ENCODE results near the gene RECK. TPM values are rescaled to one million over a fixed set of nuclear protein-coding genes. Genes with fewer than 3 reads are reported as not detected.

The RECK gene
- total and polyA plus RNA-seq, 5 experiments from 2014 or later: 9.8 to 14.8 (median 13.2) TPM

DNA sequence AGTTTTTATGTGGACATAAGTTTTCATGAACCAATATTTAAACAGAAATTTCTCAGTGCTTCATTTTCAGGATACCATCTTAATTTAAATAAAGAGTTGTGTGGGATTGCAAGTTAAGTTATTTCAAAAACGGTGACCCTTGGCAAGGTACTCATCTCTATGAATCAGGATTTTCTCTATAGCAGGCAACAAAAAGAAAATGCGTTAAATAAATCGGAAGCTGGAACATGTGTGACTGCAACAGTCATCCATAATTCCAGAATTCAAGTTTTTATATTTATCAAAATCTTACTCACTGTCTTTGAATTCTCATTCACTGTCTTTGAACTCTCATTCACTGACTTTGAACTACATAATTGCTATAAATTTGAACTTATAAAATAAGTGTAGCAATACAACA, 5.8 kb upstream of the RECK start:
- ATAC-seq (no peak), DNase-seq (no peak)
- no peak overlapping the region for H3K4me3 Mint-ChIP-seq
- H3K27ac Mint-ChIP-seq: no peak overlapping the region
- POLR2A ChIA-PET: no interaction called here
- no peaks in the 10 kb centered on the region for H3K36me3 Mint-ChIP-seq
- no peaks in the 10 kb centered on the region for H3K9me3 Mint-ChIP-seq
- H3K4me1 Mint-ChIP-seq: peaks cover 0 to 4% (median under 1%) of the 10 kb centered on the region in 4 donors
- H3K27me3 Mint-ChIP-seq: peaks cover 0 to 8% (median 0%) of the 10 kb centered on the region in 5 donors

DNA sequence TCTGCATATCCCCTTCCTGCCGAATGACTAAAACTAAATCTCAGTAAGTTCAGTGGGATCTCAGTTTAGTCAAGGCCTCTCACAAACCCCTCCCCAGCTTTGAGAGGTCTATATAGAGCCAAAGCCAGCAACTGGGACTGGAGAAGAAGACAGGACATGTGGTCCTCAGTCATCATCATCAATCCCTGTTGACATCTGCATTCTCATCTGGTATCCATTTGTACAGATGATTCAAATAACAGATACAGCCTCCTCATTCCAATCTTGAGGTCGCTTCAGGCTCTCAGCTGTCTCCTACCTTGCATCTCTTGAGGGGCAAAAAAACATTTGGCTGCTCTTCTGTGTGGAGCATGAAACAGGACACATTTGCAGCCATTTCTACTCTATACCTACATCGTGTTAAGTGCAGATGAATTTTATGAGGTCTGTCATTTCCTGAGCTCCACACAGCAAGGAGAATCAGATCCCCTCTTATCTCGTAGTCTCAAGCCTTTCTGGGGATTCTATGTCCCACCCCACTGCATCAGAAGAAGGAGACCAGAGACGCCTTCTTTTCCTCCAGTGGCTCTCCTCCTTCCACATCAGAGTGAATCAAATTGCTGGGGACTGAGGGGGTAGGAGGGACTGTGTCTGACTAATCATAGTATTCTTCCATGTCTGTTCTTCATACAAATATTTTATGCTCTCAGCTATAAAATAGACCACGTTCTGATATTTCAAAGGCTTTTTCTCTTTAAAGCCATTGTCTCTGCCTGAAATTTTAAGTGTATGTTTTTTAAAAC, 4.7 kb upstream of the RECK start:
- H3K27ac Mint-ChIP-seq: no peak overlapping the region
- POLR2A ChIA-PET: no interaction called here

DNA sequence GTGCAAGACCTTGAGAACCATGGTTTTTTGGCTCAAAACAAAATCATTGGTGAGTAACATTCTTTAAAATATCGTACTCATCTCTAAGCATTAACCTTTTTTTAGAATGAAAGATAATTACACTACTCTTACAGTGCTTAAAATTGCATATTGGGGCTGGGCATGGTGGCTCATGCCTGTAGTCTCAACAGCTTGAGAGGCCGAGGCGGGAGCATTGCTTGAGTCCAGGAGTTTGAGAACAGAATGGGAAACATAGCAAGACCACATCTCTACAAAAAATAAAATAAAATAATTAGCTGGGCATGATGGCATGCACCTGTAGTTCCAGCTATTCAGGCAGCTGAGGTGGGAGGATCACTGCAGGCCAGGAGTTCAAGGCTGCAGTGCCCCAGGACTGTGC, 2.9 kb upstream of the RECK start:
- H3K36me3 Mint-ChIP-seq: no peaks in the 10 kb centered on the region
- peaks cover 7 to 24% (median 17%) of the 10 kb centered on the region in 4 donors for H3K4me1 Mint-ChIP-seq
- DNase-seq: no peak
- POLR2A ChIA-PET: no interaction called here
- no peak for ATAC-seq
- H3K27ac Mint-ChIP-seq: no peak overlapping the region
- no peak overlapping the region for H3K4me3 Mint-ChIP-seq
- H3K9me3 Mint-ChIP-seq: no peaks in the 10 kb centered on the region
- H3K27me3 Mint-ChIP-seq: peaks cover 0 to 8% (median 0%) of the 10 kb centered on the region in 5 donors

More for the DNA sequence above, 4.7 kb upstream of the RECK start:
- peaks cover 0 to 8% (median 0%) of the 10 kb centered on the region in 5 donors for H3K27me3 Mint-ChIP-seq
- H3K4me1 Mint-ChIP-seq: peaks cover 0 to 8% (median 4%) of the 10 kb centered on the region in 4 donors
- H3K9me3 Mint-ChIP-seq: no peaks in the 10 kb centered on the region
- H3K4me3 Mint-ChIP-seq: no peak overlapping the region
- no peak for ATAC-seq
- DNase-seq: no peak
- H3K36me3 Mint-ChIP-seq: no peaks in the 10 kb centered on the region

DNA sequence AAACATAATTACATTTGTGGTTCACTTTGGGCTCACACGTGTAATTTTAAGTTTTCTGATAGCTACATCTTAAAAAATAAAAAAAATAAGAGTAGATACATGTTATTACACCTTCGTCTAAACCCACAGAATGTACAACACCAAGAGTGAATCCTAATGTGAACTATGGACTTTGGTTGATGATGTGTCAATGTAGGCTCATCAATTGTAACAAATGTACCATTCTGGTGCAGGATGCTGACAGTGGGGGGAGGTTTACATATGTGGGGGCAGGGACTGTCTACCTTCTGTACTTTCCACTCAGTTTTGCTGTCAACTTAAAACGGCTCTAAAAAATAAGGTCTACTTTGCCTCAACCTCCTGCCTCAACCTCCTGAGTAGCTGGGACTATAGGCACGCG, 2.5 kb upstream of the RECK start:
- H3K4me1 Mint-ChIP-seq: peaks cover 7 to 29% (median 21%) of the 10 kb centered on the region in 4 donors
- ATAC-seq (no peak), DNase-seq (no peak)
- peaks cover 0 to 8% (median 0%) of the 10 kb centered on the region in 5 donors for H3K27me3 Mint-ChIP-seq
- H3K9me3 Mint-ChIP-seq: no peaks in the 10 kb centered on the region
- POLR2A ChIA-PET: no interaction called here
- H3K36me3 Mint-ChIP-seq: no peaks in the 10 kb centered on the region
- H3K4me3 Mint-ChIP-seq: no peak overlapping the region
- H3K27ac Mint-ChIP-seq: no peak overlapping the region

DNA sequence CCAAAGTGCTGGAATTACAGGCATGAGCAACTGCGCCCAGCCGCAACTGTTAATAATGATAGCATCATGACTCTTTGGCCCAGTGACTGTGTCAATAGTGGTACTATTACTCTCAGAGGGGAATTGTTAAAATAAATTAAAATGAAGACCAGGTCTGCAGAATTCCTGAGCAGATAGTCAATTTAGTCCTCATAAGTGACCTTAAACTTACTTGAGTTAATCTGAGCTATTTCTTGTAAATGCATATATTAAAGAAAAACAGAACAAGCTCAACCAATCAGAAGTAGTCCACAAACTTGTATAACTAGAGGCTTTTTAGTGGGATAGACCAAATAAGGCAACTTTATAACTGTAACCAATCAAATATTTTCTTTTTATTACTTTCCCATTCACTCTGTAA, 1.7 kb upstream of the RECK start:
- Mint-ChIP-seq H3K27me3 (peaks cover 0 to 8% (median 0%) of the 10 kb centered on the region in 5 donors), H3K27ac (no peak overlapping the region), H3K4me1 (peaks cover 12 to 33% (median 29%) of the 10 kb centered on the region in 4 donors), H3K4me3 (peak overlapping the region in 2 of 10 donors; percentile 6 to 13), H3K36me3 (no peaks in the 10 kb centered on the region), H3K9me3 (no peaks in the 10 kb centered on the region)
- POLR2A ChIA-PET: no interaction called here
- no peak for DNase-seq
- ATAC-seq: no peak

DNA sequence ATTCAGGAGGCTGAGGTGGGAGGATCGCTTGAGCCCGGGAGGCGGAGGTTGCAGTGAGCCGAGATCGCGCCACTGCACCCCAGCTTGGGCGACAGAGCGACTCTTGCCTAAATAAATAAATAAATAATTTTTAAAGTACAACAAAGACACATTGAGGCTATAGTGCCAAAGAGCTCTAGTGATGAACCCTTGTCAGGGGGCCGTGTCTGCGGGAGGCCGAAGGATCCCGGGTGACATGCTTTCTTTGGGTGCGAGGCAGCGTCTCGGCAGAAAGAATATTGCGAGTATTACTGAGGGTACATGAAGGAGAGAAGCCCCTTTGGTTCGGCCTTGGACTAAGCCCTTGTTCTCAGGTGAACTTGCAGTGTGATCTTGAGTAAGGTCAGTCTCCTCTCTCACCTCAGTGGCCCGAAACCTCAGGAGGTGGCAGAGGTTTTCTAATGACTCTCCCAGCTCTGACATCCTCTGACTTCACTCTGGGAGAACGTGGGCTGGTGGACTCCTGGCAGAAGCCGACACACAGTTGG, 397 bp upstream of the RECK start:
- H3K9me3 Mint-ChIP-seq: no peaks in the 10 kb centered on the region
- peak overlapping the region in 6 of 10 donors; percentile 36 to 82 (median 77) for H3K27ac Mint-ChIP-seq
- H3K4me1 Mint-ChIP-seq: peaks cover 22 to 42% (median 39%) of the 10 kb centered on the region in 4 donors
- H3K36me3 Mint-ChIP-seq: no peaks in the 10 kb centered on the region
- DNase-seq (no peak), ATAC-seq (no peak)
- POLR2A ChIA-PET: interaction anchor here (0.6 kb wide), 1 partner anchor 154 kb away, joined by 3 read pairs; the partner anchor contains the start of gene CLTA
- peak overlapping the region; percentile 81 to 91 (median 84) for H3K4me3 Mint-ChIP-seq
- peaks cover 0 to 8% (median 0%) of the 10 kb centered on the region in 5 donors for H3K27me3 Mint-ChIP-seq

DNA sequence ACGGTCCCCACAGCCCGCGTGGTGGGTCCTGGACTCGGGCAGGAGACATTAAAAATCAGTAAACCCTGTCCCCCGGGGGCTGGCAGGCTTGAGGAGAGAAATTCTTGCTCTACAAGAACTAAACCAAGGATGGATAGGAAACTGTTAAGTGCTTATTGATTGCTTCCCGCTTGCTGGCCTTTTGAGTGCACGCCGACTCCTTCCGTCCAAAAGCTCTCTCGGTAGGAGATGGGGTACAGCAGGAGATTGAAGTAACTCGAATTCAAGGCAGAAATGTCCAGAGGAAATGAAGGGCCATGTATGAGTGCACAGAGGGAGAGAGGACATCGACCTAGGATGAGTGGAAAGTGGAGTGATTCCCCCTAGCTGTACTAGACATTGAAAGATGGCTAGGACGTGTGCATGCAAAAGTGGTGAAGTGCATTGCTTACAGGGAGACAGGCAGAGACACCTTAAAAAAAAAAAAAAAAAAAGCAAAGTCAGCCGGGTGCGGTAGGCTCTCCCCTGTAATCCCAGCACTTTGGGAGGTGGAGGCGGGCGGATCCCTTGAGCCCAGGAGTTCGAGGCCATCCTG, 923 bp downstream of the RECK start:
- ATAC-seq (peak; percentile 5 to 7), DNase-seq (peak in 4 of 10 donors; percentile 6 to 32 (median 18))
- H3K9me3 Mint-ChIP-seq: no peaks in the 10 kb centered on the region
- H3K36me3 Mint-ChIP-seq: no peaks in the 10 kb centered on the region
- H3K27ac Mint-ChIP-seq: peak overlapping the region in 9 of 10 donors; percentile 6 to 95 (median 88)
- peaks cover 26 to 54% (median 50%) of the 10 kb centered on the region in 4 donors for H3K4me1 Mint-ChIP-seq
- POLR2A ChIA-PET: interaction anchor here (0.6 kb wide), 3 partner anchors 12 to 966 kb away, joined by 3 to 9 read pairs (median 4); no protein-coding TSS in a partner anchor
- H3K4me3 Mint-ChIP-seq: peak overlapping the region; percentile 81 to 98 (median 94)
- peaks cover 0 to 1% (median 0%) of the 10 kb centered on the region in 5 donors for H3K27me3 Mint-ChIP-seq

DNA sequence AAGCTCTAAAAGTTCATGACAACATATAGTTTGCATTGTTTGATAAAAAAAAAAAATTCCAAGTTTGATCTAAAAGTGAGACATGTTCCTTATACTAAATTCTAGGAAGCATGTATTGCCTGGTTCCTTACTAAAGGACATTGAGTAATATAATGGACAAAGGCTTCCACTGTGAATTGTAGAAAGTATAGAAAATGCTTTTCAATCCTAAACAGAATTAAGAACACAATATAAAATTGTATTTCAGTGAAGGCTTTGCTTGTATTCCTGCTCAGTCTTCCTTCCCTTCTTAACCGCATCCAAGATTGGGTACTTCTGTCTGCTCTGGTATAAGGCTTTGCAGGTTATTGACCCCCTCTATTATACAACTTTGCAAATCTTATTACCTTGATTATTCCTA, 2.4 kb downstream of the RECK start:
- Mint-ChIP-seq H3K27ac (peak overlapping the region in 7 of 10 donors; percentile 6 to 73 (median 38)), H3K9me3 (no peaks in the 10 kb centered on the region), H3K4me1 (peaks cover 27 to 64% (median 54%) of the 10 kb centered on the region in 4 donors), H3K27me3 (no peaks in the 10 kb centered on the region), H3K4me3 (no peak overlapping the region), H3K36me3 (no peaks in the 10 kb centered on the region)
- ATAC-seq: no peak
- no peak for DNase-seq
- POLR2A ChIA-PET: no interaction called here

DNA sequence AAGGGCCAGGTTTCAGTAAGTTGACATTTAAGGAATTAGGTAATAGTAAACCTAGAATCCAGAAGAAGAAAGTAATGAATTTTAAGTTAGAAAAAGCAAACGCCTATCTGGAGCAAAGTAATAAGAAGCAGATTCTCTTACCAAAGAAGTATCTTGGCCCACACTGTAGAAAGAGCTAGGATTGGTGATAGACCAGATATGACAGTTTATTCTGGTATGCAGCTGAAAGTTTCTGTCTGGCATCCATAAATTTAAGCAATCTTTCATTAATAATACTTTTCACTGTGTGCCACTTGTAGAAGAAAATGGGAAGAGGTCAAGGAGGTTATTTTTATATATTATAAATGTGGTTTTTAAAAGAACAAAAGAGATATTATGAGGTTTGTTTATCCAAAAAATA, 3.0 kb downstream of the RECK start:
- no peak for DNase-seq
- H3K27ac Mint-ChIP-seq: peak overlapping the region in 5 of 10 donors; percentile 6 to 73 (median 27)
- H3K4me3 Mint-ChIP-seq: no peak overlapping the region
- peaks cover 32 to 70% (median 60%) of the 10 kb centered on the region in 4 donors for H3K4me1 Mint-ChIP-seq
- H3K9me3 Mint-ChIP-seq: no peaks in the 10 kb centered on the region
- POLR2A ChIA-PET: no interaction called here
- no peaks in the 10 kb centered on the region for H3K36me3 Mint-ChIP-seq
- no peak for ATAC-seq
- no peaks in the 10 kb centered on the region for H3K27me3 Mint-ChIP-seq

DNA sequence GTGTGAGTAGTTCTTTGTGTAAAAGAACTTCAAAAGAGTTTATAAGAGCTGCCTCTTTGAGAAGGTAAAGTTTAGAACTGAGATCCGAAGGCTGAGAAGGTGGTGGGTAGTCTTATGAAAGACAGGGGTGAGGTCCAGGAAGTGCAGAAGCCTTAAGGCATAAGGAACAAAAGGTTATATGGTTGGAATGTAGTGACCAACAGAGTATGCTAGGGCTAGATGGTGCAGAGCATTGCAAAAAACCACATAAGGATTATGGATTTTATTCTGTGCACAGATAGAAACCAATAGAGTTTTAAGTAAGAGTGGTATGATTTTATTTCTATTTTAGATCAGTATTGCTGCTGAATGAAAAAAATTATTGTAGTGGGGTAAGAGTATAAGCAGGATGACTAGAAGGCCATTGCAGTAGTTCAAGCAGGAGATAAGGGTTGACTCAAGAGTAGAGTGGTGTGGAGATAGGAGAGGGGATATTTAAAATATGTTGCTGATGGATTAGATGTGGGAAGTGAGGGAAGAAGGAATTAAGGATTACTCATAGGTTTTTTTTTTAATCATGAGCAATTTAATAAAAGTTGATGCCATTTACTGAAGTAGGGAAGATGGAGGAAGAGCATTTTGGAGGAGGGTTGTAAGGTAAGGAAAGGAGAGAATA, 3.7 kb downstream of the RECK start:
- Mint-ChIP-seq H3K4me3 (peak overlapping the region in 1 of 10 donors; percentile 30), H3K4me1 (peaks cover 34 to 73% (median 63%) of the 10 kb centered on the region in 4 donors), H3K36me3 (no peaks in the 10 kb centered on the region), H3K27me3 (no peaks in the 10 kb centered on the region), H3K27ac (peak overlapping the region in 7 of 10 donors; percentile 18 to 74 (median 40)), H3K9me3 (no peaks in the 10 kb centered on the region)
- no peak for DNase-seq
- POLR2A ChIA-PET: no interaction called here
- no peak for ATAC-seq

DNA sequence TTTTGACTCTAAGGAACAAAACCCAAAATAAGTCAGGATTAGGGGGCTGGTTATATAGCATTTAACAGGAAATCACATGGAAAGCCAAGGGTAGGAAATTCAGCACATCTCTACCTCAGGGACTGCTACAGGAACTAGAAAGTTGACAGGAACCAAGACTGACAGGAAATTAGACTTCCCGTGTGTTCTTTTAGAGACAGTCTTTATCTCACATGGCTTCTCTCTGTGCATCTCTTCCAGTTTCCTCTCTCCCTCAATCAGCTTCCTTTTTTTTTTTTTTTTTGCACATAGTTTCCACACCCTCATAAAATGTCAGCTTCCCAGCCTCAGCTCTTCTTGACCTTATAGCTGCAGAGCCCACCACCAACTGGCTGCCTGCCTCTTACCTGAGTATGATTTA, 4.8 kb downstream of the RECK start:
- Mint-ChIP-seq H3K4me3 (peak overlapping the region in 7 of 10 donors; percentile 3 to 63 (median 17)), H3K27me3 (no peaks in the 10 kb centered on the region), H3K4me1 (peaks cover 36 to 68% (median 61%) of the 10 kb centered on the region in 4 donors), H3K27ac (peak overlapping the region in 7 of 10 donors; percentile 47 to 79 (median 73)), H3K9me3 (no peaks in the 10 kb centered on the region), H3K36me3 (no peaks in the 10 kb centered on the region)
- peak in 1 of 10 donors; percentile 8 for DNase-seq
- ATAC-seq: no peak
- POLR2A ChIA-PET: no interaction called here

DNA sequence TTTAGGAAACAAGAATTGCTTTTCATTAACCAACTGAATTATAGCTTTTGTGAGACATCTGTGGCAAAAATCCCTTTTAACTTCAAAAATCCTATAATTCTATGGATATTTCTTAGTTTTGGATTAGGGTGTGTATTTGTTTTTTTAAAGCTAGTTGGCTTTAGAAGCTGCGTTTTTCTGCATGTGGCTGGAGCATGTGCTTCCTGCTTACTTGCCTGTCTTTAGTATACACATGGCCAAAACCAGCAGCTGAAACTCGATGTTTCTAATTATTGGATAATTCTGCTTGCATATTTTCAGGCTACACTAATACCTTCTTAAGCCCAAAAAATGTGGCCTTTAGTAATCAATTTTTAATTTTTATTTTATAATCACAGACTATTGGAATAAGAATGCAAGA, 8.9 kb downstream of the RECK start:
- DNase-seq: no peak
- ATAC-seq: no peak
- H3K9me3 Mint-ChIP-seq: no peaks in the 10 kb centered on the region
- no peaks in the 10 kb centered on the region for H3K36me3 Mint-ChIP-seq
- H3K27me3 Mint-ChIP-seq: no peaks in the 10 kb centered on the region
- H3K4me3 Mint-ChIP-seq: no peak overlapping the region
- POLR2A ChIA-PET: interaction anchor here (0.7 kb wide), 1 partner anchor 338 kb away, joined by 4 read pairs; no protein-coding TSS in a partner anchor
- peaks cover 24 to 38% (median 34%) of the 10 kb centered on the region in 4 donors for H3K4me1 Mint-ChIP-seq
- no peak overlapping the region for H3K27ac Mint-ChIP-seq
